ENCODE measurements around the gene ANKRD2.

Gene ANKRD2

GRCh38 chr10:97584798-97585438, 12.3 kb downstream of the ANKRD2 start:
- no peaks in the 10 kb centered on the region for H3K36me3 ChIP-seq (ENCODE audit: insufficient read depth, low read length)
- H3K27me3 ChIP-seq (ENCODE audit: insufficient read depth, low read length), result no peaks in the 10 kb centered on the region
- H3K27ac ChIP-seq (ENCODE audit: low read depth, low read length), result no peak overlapping the region
- H3K4me3 ChIP-seq (ENCODE audit: low read depth, low read length), result no peak overlapping the region
- H3K79me2 ChIP-seq (ENCODE audit: control insufficient read depth, insufficient read depth, low read length, unreplicated experiment), result no peaks in the 10 kb centered on the region
- H3K4me1 ChIP-seq (ENCODE audit: control insufficient read depth, insufficient read depth, low read length, unreplicated experiment), result peaks cover 8% of the 10 kb centered on the region
- no peak overlapping the region for H2AFZ ChIP-seq (ENCODE audit: low read length, unreplicated experiment)

GRCh38 chr10:97585439-97585811, 12.8 kb downstream of the ANKRD2 start:
- H2AFZ ChIP-seq (ENCODE audit: low read length, unreplicated experiment), result no peak overlapping the region

GRCh38 chr10:97587183-97587582, 14.6 kb downstream of the ANKRD2 start:
- H3K36me3 ChIP-seq (ENCODE audit: insufficient read depth, low read length), result no peaks in the 10 kb centered on the region
- H3K27ac ChIP-seq (ENCODE audit: low read depth, low read length), result no peak overlapping the region
- no peak overlapping the region for H2AFZ ChIP-seq (ENCODE audit: low read length, unreplicated experiment)

More at GRCh38 chr10:97585439-97585811, 12.8 kb downstream of the ANKRD2 start:
- Histone ChIP-seq H3K4me3 (ENCODE audit: low read depth, low read length) (no peak overlapping the region), H3K36me3 (ENCODE audit: insufficient read depth, low read length) (no peaks in the 10 kb centered on the region), H3K79me2 (ENCODE audit: control insufficient read depth, insufficient read depth, low read length, unreplicated experiment) (no peaks in the 10 kb centered on the region), H3K27ac (ENCODE audit: low read depth, low read length) (no peak overlapping the region), H3K4me1 (ENCODE audit: control insufficient read depth, insufficient read depth, low read length, unreplicated experiment) (peaks cover 8% of the 10 kb centered on the region), H3K27me3 (ENCODE audit: insufficient read depth, low read length) (no peaks in the 10 kb centered on the region)

GRCh38 chr10:97589479-97589878, 16.9 kb downstream of the ANKRD2 start, which contains the start of gene C10orf62:
Gene C10orf62 (plus strand): TSS chr10:97589721. CDS start chr10:97589898, 177 bp downstream.
- no peak within 1 kb of the TSS for H3K27ac ChIP-seq (ENCODE audit: low read depth, low read length)
- no peak within 1 kb of the TSS for H2AFZ ChIP-seq (ENCODE audit: low read length, unreplicated experiment)
- H3K36me3 ChIP-seq (ENCODE audit: insufficient read depth, low read length), result no peaks in the 10 kb centered on the region
- H3K27me3 ChIP-seq (ENCODE audit: insufficient read depth, low read length), result no peaks in the 10 kb centered on the region
- H3K4me1 ChIP-seq (ENCODE audit: control insufficient read depth, insufficient read depth, low read length, unreplicated experiment), result no peaks in the 10 kb centered on the region
- H3K4me3 ChIP-seq (ENCODE audit: low read depth, low read length), result no peak within 1 kb of the TSS
- H3K79me2 ChIP-seq (ENCODE audit: control insufficient read depth, insufficient read depth, low read length, unreplicated experiment), result no peaks in the 10 kb centered on the region

More at GRCh38 chr10:97587183-97587582, 14.6 kb downstream of the ANKRD2 start:
- no peaks in the 10 kb centered on the region for H3K79me2 ChIP-seq (ENCODE audit: control insufficient read depth, insufficient read depth, low read length, unreplicated experiment)
- no peaks in the 10 kb centered on the region for H3K27me3 ChIP-seq (ENCODE audit: insufficient read depth, low read length)
- H3K4me1 ChIP-seq (ENCODE audit: control insufficient read depth, insufficient read depth, low read length, unreplicated experiment), result peaks cover 8% of the 10 kb centered on the region
- H3K4me3 ChIP-seq (ENCODE audit: low read depth, low read length), result no peak overlapping the region

GRCh38 chr10:97590082-97590747, 17.6 kb downstream of the ANKRD2 start:
- Histone ChIP-seq H3K4me1 (ENCODE audit: control insufficient read depth, insufficient read depth, low read length, unreplicated experiment) (no peaks in the 10 kb centered on the region), H2AFZ (ENCODE audit: low read length, unreplicated experiment) (no peak overlapping the region), H3K4me3 (ENCODE audit: low read depth, low read length) (no peak overlapping the region), H3K27me3 (ENCODE audit: insufficient read depth, low read length) (no peaks in the 10 kb centered on the region), H3K79me2 (ENCODE audit: control insufficient read depth, insufficient read depth, low read length, unreplicated experiment) (no peaks in the 10 kb centered on the region), H3K27ac (ENCODE audit: low read depth, low read length) (no peak overlapping the region), H3K36me3 (ENCODE audit: insufficient read depth, low read length) (no peaks in the 10 kb centered on the region)

GRCh38 chr10:97590748-97591495, 18.3 kb downstream of the ANKRD2 start:
- Histone ChIP-seq H3K4me1 (ENCODE audit: control insufficient read depth, insufficient read depth, low read length, unreplicated experiment) (peaks cover 6% of the 10 kb centered on the region), H3K27me3 (ENCODE audit: insufficient read depth, low read length) (no peaks in the 10 kb centered on the region), H3K79me2 (ENCODE audit: control insufficient read depth, insufficient read depth, low read length, unreplicated experiment) (no peaks in the 10 kb centered on the region), H2AFZ (ENCODE audit: low read length, unreplicated experiment) (no peak overlapping the region), H3K4me3 (ENCODE audit: low read depth, low read length) (no peak overlapping the region), H3K27ac (ENCODE audit: low read depth, low read length) (no peak overlapping the region), H3K36me3 (ENCODE audit: insufficient read depth, low read length) (no peaks in the 10 kb centered on the region)

GRCh38 chr10:97593421-97593820, 20.8 kb downstream of the ANKRD2 start:
- no peaks in the 10 kb centered on the region for H3K36me3 ChIP-seq (ENCODE audit: insufficient read depth, low read length)
- H3K79me2 ChIP-seq (ENCODE audit: control insufficient read depth, insufficient read depth, low read length, unreplicated experiment), result no peaks in the 10 kb centered on the region
- H3K4me1 ChIP-seq (ENCODE audit: control insufficient read depth, insufficient read depth, low read length, unreplicated experiment), result peaks cover 29% of the 10 kb centered on the region
- no peak overlapping the region for H3K4me3 ChIP-seq (ENCODE audit: low read depth, low read length)
- H3K27ac ChIP-seq (ENCODE audit: low read depth, low read length), result no peak overlapping the region
- H3K27me3 ChIP-seq (ENCODE audit: insufficient read depth, low read length), result no peaks in the 10 kb centered on the region
- no peak overlapping the region for H2AFZ ChIP-seq (ENCODE audit: low read length, unreplicated experiment)

- Histone ChIP-seq H2AFZ (ENCODE audit: low read length, unreplicated experiment) (peak overlapping the region; percentile 26), H3K27me3 (ENCODE audit: insufficient read depth, low read length) (no peaks in the 10 kb centered on the region), H3K27ac (ENCODE audit: low read depth, low read length) (peak overlapping the region; percentile 90), H3K79me2 (ENCODE audit: control insufficient read depth, insufficient read depth, low read length, unreplicated experiment) (no peaks in the 10 kb centered on the region), H3K4me3 (ENCODE audit: low read depth, low read length) (peak overlapping the region; percentile 31; the same call in 1 of the 2 replicates), H3K4me1 (ENCODE audit: control insufficient read depth, insufficient read depth, low read length, unreplicated experiment) (peaks cover 29% of the 10 kb centered on the region), H3K36me3 (ENCODE audit: insufficient read depth, low read length) (no peaks in the 10 kb centered on the region)
These were observed 23.8 kb downstream of the ANKRD2 start for GRCh38 chr10:97596101-97597082.

GRCh38 chr10:97597778-97598177, 25.2 kb downstream of the ANKRD2 start:
- H3K79me2 ChIP-seq (ENCODE audit: control insufficient read depth, insufficient read depth, low read length, unreplicated experiment), result no peaks in the 10 kb centered on the region
- no peak overlapping the region for H2AFZ ChIP-seq (ENCODE audit: low read length, unreplicated experiment)
- no peaks in the 10 kb centered on the region for H3K36me3 ChIP-seq (ENCODE audit: insufficient read depth, low read length)
- H3K4me1 ChIP-seq (ENCODE audit: control insufficient read depth, insufficient read depth, low read length, unreplicated experiment), result peaks cover 29% of the 10 kb centered on the region
- H3K27ac ChIP-seq (ENCODE audit: low read depth, low read length), result peak overlapping the region; percentile 90
- H3K4me3 ChIP-seq (ENCODE audit: low read depth, low read length), result no peak overlapping the region
- no peaks in the 10 kb centered on the region for H3K27me3 ChIP-seq (ENCODE audit: insufficient read depth, low read length)
